Skeletal muscle tissue (tissue), 4 donors: Measurements from ENCODE around the gene DEPDC5. TPM values are rescaled to one million over a fixed set of nuclear protein-coding genes. Genes with fewer than 3 reads are reported as not detected.
"Not testable (repeated sequence)": the region's sequence is repeated elsewhere in the genome, so short reads cannot be mapped to it uniquely, and the experiment has no call there.

Source experiments
- H3K27ac ChIP-seq: one replicate; pipeline ENCODE4 v1.7.0; 2013; ENCODE audit warnings: mild to moderate bottlenecking, low read depth, low read length, inconsistent platforms
- H3K27me3 ChIP-seq, 3 donors: one replicate each; pipeline ENCODE4 v1.7.0; 2013; ENCODE audit warnings: low read length in 3 of 3; ENCODE audit not compliant: control insufficient read depth in 3 of 3, insufficient read depth in 3 of 3
- H3K36me3 ChIP-seq, 3 donors: one replicate each; pipeline ENCODE4 v1.7.0; 2013; ENCODE audit warnings: low read length in 3 of 3; ENCODE audit not compliant: control insufficient read depth in 3 of 3, insufficient read depth in 3 of 3
- H3K4me1 ChIP-seq, 3 donors: one replicate each; pipeline ENCODE4 v1.7.0; 2013; ENCODE audit warnings: low read length in 3 of 3, mild to moderate bottlenecking in 3 of 3; ENCODE audit not compliant: control insufficient read depth in 3 of 3, insufficient read depth in 3 of 3
- H3K4me3 ChIP-seq, 3 donors: one replicate each; pipeline ENCODE4 v1.7.0; 2013; ENCODE audit warnings: low read length in 3 of 3
- H3K9ac ChIP-seq, 3 donors: one replicate each; pipeline ENCODE4 v1.7.0; 2013; ENCODE audit warnings: low read length in 3 of 3, mild to moderate bottlenecking in 3 of 3, moderate library complexity in 2 of 3, low read depth in 1 of 3
- H3K9me3 ChIP-seq, 3 donors: one replicate each; pipeline ENCODE4 v1.7.0; 2013; ENCODE audit warnings: low read length in 3 of 3; ENCODE audit not compliant: control insufficient read depth in 3 of 3
- total RNA-seq: library from RNA; depleted of rRNA; stranded (reverse); fragments of >200 nt; gene quantifications from one replicate; pipeline ENCODE4 v1.2.3, GENCODE V29; 2014
- donor health status: Osteomylitis.

The DEPDC5 gene
- total RNA-seq, 1 donor from 2014 or later: 14.1 TPM

DNA sequence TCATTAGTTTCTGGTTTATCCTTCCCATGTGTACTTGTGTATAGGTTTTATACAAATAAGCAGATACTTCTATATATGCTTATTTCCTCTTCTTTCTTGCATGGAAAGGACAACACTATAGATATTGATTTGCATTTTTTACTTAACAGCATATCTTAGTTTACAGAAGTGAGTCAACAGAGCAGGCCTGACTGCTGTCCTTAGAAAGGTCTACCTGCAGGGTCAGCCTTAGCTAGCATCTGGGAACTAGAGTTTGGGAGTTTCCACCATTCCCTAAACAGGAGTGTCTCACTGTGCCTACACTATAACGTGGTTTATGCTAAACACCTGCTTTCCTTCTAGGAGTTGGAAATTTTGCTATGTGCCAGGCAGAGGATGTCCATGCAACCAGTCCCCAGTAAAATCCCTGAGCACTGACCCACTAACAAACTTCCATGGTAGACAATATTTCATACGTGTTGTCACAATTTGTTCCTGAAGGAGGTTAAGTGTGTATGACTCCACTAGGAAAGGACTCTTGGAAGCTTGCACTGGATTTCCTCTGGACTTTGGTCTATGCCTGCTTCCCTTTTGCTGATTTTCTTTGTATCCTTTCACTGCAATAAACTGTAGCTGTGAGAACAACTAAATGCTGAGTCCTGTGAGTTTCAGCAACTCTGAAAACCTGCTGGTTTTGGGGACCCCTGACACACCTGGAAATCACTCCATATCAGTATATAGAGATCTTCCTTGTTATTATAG lies 21.6 kb upstream of the DEPDC5 start:
- Histone ChIP-seq H3K4me3 (no peak overlapping the region), H3K9me3 (no peaks in the 10 kb centered on the region), H3K27ac (no peak overlapping the region), H3K9ac (no peak overlapping the region), H3K27me3 (no peaks in the 10 kb centered on the region), H3K4me1 (peaks cover 0 to 6% (median 0%) of the 10 kb centered on the region in 3 donors), H3K36me3 (peaks cover 0 to 3% (median 3%) of the 10 kb centered on the region in 3 donors)

GRCh38 chr22:31733580-31734079 lies 20.2 kb upstream of the DEPDC5 start:
- Histone ChIP-seq H3K27me3 (no peaks in the 10 kb centered on the region), H3K27ac (no peak overlapping the region), H3K4me1 (peaks cover 0 to 3% (median 0%) of the 10 kb centered on the region in 3 donors), H3K36me3 (peaks cover 2 to 12% (median 3%) of the 10 kb centered on the region in 3 donors), H3K9me3 (no peaks in the 10 kb centered on the region), H3K4me3 (no peak overlapping the region), H3K9ac (no peak overlapping the region)

DNA sequence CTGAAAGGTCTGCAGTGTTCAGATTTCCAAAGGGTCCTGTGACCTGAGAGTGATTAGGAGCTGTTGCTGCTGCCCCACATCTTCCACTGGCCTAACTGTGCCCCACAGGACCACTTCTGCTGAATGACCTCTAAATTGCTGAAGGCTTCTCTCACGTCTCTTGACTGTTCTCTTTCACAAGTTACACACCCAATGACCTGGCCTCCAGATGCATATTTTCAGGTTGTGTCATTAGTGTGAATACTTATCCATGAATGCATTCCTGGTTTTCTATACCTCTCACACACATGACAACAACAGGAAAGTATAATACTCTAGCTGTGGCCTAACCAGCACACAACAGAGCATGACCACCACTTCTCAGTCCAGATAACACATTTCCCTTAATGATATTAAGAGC lies 19.3 kb upstream of the DEPDC5 start:
- Histone ChIP-seq H3K4me1 (peaks cover 0 to 3% (median 0%) of the 10 kb centered on the region in 3 donors), H3K9ac (no peak overlapping the region), H3K27me3 (no peaks in the 10 kb centered on the region), H3K4me3 (no peak overlapping the region), H3K9me3 (no peaks in the 10 kb centered on the region), H3K27ac (no peak overlapping the region), H3K36me3 (peaks cover 3 to 14% (median 3%) of the 10 kb centered on the region in 3 donors)

DNA sequence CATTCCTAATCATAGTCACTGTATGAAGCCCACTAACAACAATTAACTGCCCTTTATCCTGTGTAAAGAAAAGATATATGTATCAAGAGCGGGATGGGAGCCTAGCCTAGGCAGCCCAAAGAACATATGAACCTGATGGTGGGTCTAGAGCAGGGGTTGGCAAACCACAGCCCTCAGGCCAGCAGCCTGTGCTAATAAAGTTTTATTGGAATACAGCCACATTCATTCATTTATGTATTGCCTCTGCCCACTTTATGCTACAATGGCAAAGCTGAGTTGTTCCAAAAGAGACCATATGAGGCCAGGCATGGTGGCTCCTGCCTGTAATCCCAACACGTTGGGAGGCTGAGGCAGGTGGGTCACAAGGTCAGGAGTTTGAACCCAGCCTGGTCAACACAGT lies 17.4 kb upstream of the DEPDC5 start:
- Histone ChIP-seq H3K27ac (no peak overlapping the region), H3K27me3 (no peaks in the 10 kb centered on the region), H3K4me3 (no peak overlapping the region), H3K36me3 (peaks cover 3 to 17% (median 3%) of the 10 kb centered on the region in 3 donors), H3K9me3 (no peaks in the 10 kb centered on the region), H3K9ac (no peak overlapping the region), H3K4me1 (no peaks in the 10 kb centered on the region)

GRCh38 chr22:31737932-31738331 lies 15.9 kb upstream of the DEPDC5 start:
- H3K9ac ChIP-seq: no peak overlapping the region
- no peak overlapping the region for H3K27ac ChIP-seq
- no peak overlapping the region for H3K4me3 ChIP-seq
- H3K4me1 ChIP-seq: no peaks in the 10 kb centered on the region
- peaks cover 3 to 17% (median 5%) of the 10 kb centered on the region in 3 donors for H3K36me3 ChIP-seq
- no peaks in the 10 kb centered on the region for H3K9me3 ChIP-seq
- no peaks in the 10 kb centered on the region for H3K27me3 ChIP-seq

- H3K27me3 ChIP-seq: no peaks in the 10 kb centered on the region
- H3K9me3 ChIP-seq: no peaks in the 10 kb centered on the region
- H3K4me1 ChIP-seq: no peaks in the 10 kb centered on the region
- peaks cover 3 to 17% (median 5%) of the 10 kb centered on the region in 3 donors for H3K36me3 ChIP-seq
- no peak overlapping the region for H3K4me3 ChIP-seq
- H3K9ac ChIP-seq: no peak overlapping the region
- H3K27ac ChIP-seq: no peak overlapping the region
These were observed 15.3 kb upstream of the DEPDC5 start for GRCh38 chr22:31738566-31738965.

DNA sequence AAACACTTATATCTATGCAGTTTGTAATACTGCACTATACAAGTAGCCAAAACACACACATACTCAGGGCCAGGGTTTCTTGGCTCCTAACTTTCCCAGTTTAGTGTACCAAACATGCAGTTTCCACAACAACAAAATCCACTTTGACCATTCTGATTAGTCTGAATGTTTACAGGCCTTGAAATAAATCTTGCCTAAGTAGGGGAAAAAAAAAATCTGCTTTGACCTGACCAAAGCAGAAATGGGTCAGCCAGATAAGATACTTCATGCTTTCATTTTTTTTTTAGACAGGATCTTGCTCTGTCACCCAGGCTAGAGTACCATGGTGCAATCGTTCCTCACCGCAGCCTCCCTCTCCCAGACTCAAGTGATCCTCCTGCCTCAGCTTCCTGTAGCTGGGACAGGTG lies 14.0 kb upstream of the DEPDC5 start:
- H3K36me3 ChIP-seq: peaks cover 0 to 17% (median 10%) of the 10 kb centered on the region in 3 donors
- no peaks in the 10 kb centered on the region for H3K27me3 ChIP-seq
- H3K9me3 ChIP-seq: no peaks in the 10 kb centered on the region
- no peaks in the 10 kb centered on the region for H3K4me1 ChIP-seq
- no peak overlapping the region for H3K4me3 ChIP-seq
- no peak overlapping the region for H3K27ac ChIP-seq
- no peak overlapping the region for H3K9ac ChIP-seq

GRCh38 chr22:31740314-31740713 lies 13.5 kb upstream of the DEPDC5 start:
- peaks cover 0 to 17% (median 11%) of the 10 kb centered on the region in 3 donors for H3K36me3 ChIP-seq
- not testable (repeated sequence) for H3K4me3 ChIP-seq, H3K9ac ChIP-seq, H3K27ac ChIP-seq, H3K27me3 ChIP-seq, H3K9me3 ChIP-seq, H3K4me1 ChIP-seq

- Histone ChIP-seq H3K27ac (no peak overlapping the region), H3K9me3 (no peaks in the 10 kb centered on the region), H3K27me3 (no peaks in the 10 kb centered on the region), H3K9ac (no peak overlapping the region), H3K4me3 (no peak overlapping the region), H3K4me1 (no peaks in the 10 kb centered on the region), H3K36me3 (peaks cover 0 to 17% (median 17%) of the 10 kb centered on the region in 3 donors)
These were observed 11.7 kb upstream of the DEPDC5 start for GRCh38 chr22:31742115-31742514.

- H3K9me3 ChIP-seq: no peaks in the 10 kb centered on the region
- H3K9ac ChIP-seq: no peak overlapping the region
- no peak overlapping the region for H3K27ac ChIP-seq
- H3K36me3 ChIP-seq: peaks cover 0 to 20% (median 16%) of the 10 kb centered on the region in 3 donors
- no peak overlapping the region for H3K4me3 ChIP-seq
- no peaks in the 10 kb centered on the region for H3K27me3 ChIP-seq
- H3K4me1 ChIP-seq: no peaks in the 10 kb centered on the region
These were observed 11.1 kb upstream of the DEPDC5 start for GRCh38 chr22:31742682-31743081.
